Sigmoid colon (tissue), 3 donors: ENCODE measurements around the gene KCTD2.

Source experiments
- POLR2A ChIP-seq, 2 donors: fragments of 450-650 bp; IDR thresholded peaks; one replicate each; pipeline ENCODE4 v1.6.1; 2016; ENCODE audit warnings: antibody characterized with exemption in 2 of 2, mild to moderate bottlenecking in 2 of 2, moderate library complexity in 2 of 2
- TF ChIP-seq, protein P1 (sequence below), 4 experiments: fragments of 450-650 bp in 3 of 4; fragments of 200-600 bp in 1 of 4; IDR thresholded peaks; one replicate each; pipeline ENCODE4 v1.5.1; 2016 to 2019; ENCODE audit warnings: antibody characterized with exemption in 4 of 4, mild to moderate bottlenecking in 3 of 4, moderate library complexity in 2 of 4

DNA sequence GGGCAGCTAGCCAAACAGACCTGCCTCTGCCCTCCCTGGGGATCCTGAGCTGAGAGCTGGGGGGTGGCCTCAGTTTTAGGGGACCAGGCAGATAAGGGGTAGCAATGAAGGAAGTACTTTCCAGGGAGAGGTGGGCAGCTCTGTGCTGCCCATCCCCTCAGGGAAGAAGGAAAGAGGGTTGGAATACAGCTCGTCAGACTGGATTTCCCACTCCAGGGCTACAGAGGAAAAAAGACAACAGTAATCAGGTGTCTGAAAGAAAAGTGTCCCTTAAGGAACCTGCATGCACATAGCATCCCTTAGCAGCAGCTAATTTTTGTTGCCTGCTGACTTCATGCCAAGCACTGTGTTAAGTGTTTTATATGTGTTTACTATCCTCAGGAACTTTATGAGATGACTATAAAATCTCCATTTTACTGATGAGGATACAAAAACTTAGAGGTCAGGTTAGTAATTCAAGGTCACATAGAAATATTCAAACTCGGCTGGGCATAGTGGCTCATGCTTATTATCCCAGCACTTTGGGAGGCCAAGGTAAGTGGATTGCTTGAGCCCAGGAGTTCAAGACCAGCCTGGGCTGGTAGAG, 37.8 kb upstream of the KCTD2 start:
- no peak for TF ChIP-seq POLR2A (IDR thresholded peaks at IDR 0.05)
- TF ChIP-seq, protein P1, sequence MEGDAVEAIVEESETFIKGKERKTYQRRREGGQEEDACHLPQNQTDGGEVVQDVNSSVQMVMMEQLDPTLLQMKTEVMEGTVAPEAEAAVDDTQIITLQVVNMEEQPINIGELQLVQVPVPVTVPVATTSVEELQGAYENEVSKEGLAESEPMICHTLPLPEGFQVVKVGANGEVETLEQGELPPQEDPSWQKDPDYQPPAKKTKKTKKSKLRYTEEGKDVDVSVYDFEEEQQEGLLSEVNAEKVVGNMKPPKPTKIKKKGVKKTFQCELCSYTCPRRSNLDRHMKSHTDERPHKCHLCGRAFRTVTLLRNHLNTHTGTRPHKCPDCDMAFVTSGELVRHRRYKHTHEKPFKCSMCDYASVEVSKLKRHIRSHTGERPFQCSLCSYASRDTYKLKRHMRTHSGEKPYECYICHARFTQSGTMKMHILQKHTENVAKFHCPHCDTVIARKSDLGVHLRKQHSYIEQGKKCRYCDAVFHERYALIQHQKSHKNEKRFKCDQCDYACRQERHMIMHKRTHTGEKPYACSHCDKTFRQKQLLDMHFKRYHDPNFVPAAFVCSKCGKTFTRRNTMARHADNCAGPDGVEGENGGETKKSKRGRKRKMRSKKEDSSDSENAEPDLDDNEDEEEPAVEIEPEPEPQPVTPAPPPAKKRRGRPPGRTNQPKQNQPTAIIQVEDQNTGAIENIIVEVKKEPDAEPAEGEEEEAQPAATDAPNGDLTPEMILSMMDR (IDR thresholded peaks at IDR 0.05): no peak
